ENCODE results near the gene BST1.

Gene BST1

DNA sequence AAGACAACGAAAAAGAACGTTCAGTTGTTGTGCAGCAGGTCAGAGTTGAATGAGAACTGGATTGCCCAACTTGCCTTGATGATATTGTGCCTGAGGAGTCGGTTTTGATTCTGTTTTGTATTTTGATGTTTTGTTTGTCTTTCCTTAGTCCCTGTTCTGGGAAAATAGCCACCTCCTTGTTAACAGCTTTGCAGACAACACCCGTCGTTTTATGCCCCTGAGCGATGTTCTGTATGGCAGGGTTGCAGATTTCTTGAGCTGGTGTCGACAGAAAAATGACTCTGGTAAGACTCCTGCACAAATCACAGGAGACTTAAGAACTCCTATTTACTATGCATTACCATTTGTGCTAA lies 4.5 kb downstream of the BST1 start:
- DNase-seq (ENCODE audit: insufficient read length, low spot score) (no peak), FAIRE-seq (no peak)
- TF ChIP-seq, protein P1, sequence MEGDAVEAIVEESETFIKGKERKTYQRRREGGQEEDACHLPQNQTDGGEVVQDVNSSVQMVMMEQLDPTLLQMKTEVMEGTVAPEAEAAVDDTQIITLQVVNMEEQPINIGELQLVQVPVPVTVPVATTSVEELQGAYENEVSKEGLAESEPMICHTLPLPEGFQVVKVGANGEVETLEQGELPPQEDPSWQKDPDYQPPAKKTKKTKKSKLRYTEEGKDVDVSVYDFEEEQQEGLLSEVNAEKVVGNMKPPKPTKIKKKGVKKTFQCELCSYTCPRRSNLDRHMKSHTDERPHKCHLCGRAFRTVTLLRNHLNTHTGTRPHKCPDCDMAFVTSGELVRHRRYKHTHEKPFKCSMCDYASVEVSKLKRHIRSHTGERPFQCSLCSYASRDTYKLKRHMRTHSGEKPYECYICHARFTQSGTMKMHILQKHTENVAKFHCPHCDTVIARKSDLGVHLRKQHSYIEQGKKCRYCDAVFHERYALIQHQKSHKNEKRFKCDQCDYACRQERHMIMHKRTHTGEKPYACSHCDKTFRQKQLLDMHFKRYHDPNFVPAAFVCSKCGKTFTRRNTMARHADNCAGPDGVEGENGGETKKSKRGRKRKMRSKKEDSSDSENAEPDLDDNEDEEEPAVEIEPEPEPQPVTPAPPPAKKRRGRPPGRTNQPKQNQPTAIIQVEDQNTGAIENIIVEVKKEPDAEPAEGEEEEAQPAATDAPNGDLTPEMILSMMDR (IDR thresholded peaks at IDR 0.05; ENCODE audit: insufficient read depth, missing control alignments): no peak

DNA sequence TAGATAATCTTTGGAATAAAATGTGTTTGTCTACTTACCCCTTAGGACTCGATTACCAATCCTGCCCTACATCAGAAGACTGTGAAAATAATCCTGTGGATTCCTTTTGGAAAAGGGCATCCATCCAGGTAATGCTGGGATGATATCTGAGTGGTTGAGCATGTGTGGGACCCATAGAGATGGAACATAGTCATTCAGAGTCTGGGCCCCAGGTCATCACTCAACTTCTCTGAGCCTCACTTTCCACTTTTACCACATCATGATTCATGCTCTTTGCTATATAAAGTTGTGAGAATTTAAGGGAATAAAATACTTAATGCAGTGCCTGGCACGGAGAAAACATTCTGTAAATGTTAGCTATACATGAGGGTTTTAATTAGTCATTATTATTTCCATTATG lies 8.9 kb downstream of the BST1 start:
- DNase-seq (ENCODE audit: insufficient read length, low spot score): no peak
- no peak for FAIRE-seq
- TF ChIP-seq, protein P1 (IDR thresholded peaks at IDR 0.05; ENCODE audit: insufficient read depth, missing control alignments): no peak

DNA sequence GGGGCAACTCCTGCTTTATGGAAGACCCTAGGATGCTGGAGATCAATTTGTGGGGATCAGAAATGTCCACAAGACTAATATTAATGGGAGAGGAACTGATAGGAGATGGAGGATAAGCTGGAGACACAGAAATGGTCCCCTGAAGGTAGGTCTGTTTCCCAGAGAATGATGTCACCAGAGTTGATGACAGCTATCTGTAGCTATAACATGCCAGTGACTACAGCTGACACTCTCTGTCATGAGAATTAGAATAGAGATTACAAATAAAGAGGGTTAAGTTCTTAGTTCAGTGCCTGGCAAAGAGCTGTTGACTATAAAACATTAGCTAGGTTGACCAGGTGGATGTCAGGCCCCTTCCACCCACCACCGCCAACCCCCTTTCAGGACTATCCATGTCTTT lies 9.3 kb downstream of the BST1 start:
- no peak for DNase-seq (ENCODE audit: insufficient read length, low spot score)
- FAIRE-seq: no peak
- TF ChIP-seq, protein P1 (IDR thresholded peaks at IDR 0.05; ENCODE audit: insufficient read depth, missing control alignments): no peak

DNA sequence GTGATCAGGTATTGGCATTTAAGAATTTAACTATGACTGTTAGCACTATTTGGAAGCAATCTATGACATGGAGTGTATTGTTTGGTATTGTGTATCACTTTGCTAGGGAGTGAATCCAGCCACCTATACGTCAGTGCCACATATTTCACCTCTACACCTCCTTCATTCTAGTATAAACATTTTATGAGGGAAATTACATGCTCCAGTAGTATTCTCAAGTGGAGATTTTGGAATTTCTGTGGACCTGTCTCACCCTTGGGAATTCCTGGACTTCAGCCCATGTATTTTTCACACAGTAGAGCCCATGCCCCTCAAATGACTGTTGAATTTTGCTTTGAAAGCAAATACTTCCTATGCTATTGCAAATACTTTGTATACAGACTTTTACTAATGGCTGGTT lies 11.3 kb downstream of the BST1 start:
- DNase-seq (ENCODE audit: insufficient read length, low spot score): no peak

DNA sequence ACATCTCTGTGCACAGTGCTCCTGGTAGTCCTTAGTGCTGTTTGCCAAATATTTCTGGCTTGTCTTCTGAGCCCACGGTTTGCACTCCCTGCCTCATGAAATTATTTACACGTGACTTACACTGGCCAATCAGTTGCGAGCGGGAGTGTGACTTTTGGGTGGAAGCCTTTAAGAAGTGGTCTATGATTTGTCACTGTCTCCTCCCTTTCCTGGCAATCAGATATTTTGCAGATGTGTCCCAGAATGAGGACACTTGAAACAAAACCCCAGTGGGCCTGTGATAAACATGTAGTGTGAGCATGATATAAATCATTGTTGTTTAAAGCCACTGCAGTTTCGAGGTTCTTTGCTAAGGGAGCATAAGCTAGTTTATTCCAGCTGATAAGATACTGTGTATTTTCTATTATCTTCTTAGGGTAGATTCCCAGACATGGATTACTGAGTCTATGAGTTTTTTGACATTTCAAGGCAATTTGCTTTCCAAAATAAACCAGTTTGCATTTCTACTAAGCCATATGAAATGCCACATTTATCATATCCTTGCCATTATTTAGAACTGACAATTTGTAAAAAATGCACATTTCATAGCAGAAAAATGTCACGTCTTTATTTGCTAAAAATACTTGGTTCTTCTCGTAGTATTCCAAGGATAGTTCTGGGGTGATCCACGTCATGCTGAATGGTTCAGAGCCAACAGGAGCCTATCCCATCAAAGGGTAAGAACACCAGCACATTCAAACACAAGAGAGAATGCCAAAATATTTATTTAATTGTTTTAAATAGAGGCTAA lies 12.0 kb downstream of the BST1 start:
- DNase-seq (ENCODE audit: insufficient read length, low spot score) (no peak), FAIRE-seq (no peak)
- TF ChIP-seq, protein P1 (IDR thresholded peaks at IDR 0.05; ENCODE audit: insufficient read depth, missing control alignments): no peak

More for the DNA sequence above, 11.3 kb downstream of the BST1 start:
- TF ChIP-seq, protein P1 (IDR thresholded peaks at IDR 0.05; ENCODE audit: insufficient read depth, missing control alignments): no peak
- no peak for FAIRE-seq

DNA sequence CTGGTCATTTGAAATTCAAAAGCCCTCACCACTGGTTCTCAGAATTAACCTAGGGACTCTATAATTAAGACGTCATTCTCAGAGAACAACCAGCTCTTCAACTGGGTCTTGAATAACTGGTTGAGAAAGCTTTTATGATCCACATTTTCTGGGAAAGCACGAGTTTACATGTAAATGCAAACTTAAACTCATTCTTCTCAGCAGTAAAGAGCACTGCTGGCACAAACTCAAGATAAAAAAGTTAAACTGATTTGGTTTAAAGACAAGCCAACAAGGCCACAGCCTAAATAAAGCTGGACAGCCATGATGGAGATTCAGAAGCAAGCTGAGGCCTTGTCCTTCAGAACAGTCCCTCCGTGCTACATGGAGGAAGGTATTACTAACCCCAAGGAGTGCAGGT lies 13.2 kb downstream of the BST1 start:
- FAIRE-seq: no peak
- no peak for DNase-seq (ENCODE audit: insufficient read length, low spot score)
- TF ChIP-seq, protein P1 (IDR thresholded peaks at IDR 0.05; ENCODE audit: insufficient read depth, missing control alignments): no peak

DNA sequence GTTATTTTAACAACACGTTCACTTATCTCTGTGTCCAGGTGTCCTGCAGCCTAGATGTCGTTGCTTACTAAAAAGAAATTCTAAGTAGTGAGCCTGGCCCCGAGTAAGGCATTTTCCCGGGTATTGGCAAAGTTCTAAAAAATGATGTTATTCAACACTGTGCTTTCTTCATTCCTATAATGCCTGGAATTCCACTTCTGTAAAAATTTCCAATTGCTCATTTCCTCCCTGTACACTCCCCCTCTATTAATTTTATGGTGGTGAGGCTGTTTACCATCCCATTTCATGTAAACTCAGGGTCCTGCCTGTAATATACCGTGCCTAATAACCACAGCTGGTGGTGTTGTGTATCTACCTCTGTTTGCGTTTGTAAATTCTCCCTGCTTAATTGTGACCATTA lies 14.2 kb downstream of the BST1 start:
- DNase-seq (ENCODE audit: insufficient read length, low spot score) (no peak), FAIRE-seq (no peak)
- TF ChIP-seq, protein P1 (IDR thresholded peaks at IDR 0.05; ENCODE audit: insufficient read depth, missing control alignments): no peak
